Upper lobe of right lung (tissue), 1 donor: Measurements from ENCODE around the gene KCNQ2. TPM values are rescaled to one million over a fixed set of nuclear protein-coding genes. Genes with fewer than 3 reads are reported as not detected.
A peak's percentile ranks its signal among the peaks of the same experiment; 100 is the strongest.

Source experiments
- ATAC-seq: fragments of 200-7000 bp; cut with Tn5 transposase; one replicate; pipeline ENCODE4 v1.9.1; 2020; ENCODE audit warnings: mild to moderate bottlenecking, moderate library complexity
- DNase-seq: peaks from one replicate; pipeline ENCODE4 v3.0.0-alpha.2; 2020
- H3K27ac ChIP-seq: fragments of 200-600 bp; one replicate; pipeline ENCODE4 v1.8.0; 2022
- H3K27me3 ChIP-seq: fragments of 200-600 bp; one replicate; pipeline ENCODE4 v1.8.0; 2022; ENCODE audit warnings: mild to moderate bottlenecking
- H3K36me3 ChIP-seq: fragments of 200-600 bp; one replicate; pipeline ENCODE4 v1.8.0; 2022
- H3K4me1 ChIP-seq: fragments of 200-600 bp; one replicate; pipeline ENCODE4 v1.8.0; 2022
- H3K4me3 ChIP-seq: fragments of 200-600 bp; one replicate; pipeline ENCODE4 v1.8.0; 2022; ENCODE audit warnings: mild to moderate bottlenecking
- H3K9me3 ChIP-seq: fragments of 200-600 bp; one replicate; pipeline ENCODE4 v1.8.0; 2022
- intact Hi-C: fragments of 100-400 bp; cut with DNase I; formaldehyde crosslinking; loops from one replicate; pipeline ENCODE4 v1.11.0; 2022
- total RNA-seq: library from RNA; stranded (reverse); fragmentation: NEBNext Ultra II Directional; extraction: Animal tissue kit (Norgen Biotek cat#: 25700); gene quantifications from one replicate; pipeline ENCODE4 v1.2.1, GENCODE V29; 2021
- TF ChIP-seq, protein P1 (sequence below): fragments of 200-600 bp; IDR thresholded peaks from one replicate; pipeline ENCODE4 v1.8.0; 2022; ENCODE audit warnings: antibody characterized with exemption
- donor health status: DM: no; HTN: yes; CAD: no; lungs with severe emphysema.

The KCNQ2 gene
- total RNA-seq, 1 donor from 2014 or later, result not detected

DNA sequence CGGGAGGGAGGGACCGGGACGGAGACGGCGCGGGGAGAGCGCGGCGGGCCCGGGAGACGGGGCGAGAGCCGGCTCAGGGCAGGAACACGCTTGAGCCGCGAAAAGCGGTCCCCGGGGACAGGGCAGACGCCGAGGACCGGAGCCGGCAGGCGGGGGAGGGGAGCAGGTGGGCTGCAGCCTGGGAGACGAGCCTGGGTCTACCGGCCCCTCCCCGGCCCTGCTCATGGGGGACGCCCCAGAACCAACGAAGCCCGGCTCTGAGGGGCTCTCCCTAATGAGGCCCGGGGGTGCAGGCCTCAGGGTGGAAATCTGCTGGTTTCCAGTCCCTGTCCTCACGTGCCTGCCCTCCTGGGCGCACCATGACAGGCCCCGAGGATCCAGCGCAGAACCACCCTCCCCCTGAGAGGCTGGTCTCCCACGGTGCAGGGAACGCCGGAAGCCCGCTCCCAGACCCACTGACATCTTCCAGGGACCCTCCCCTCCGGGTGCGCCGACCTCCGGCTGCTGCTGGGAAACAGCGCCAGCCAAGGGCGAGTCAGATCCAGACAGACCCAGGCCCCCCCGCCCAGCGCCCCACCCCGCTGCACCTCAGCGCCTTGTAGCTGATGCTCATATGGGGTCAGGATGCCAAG is 27.0 kb upstream of the KCNQ2 start:
- no peak overlapping the region for H3K27ac ChIP-seq
- intact Hi-C loops, result no loop called here
- ATAC-seq, result no peak
- DNase-seq, result peak; percentile 62
- H3K4me1 ChIP-seq, result peaks cover 11% of the 10 kb centered on the region
- TF ChIP-seq, protein P1, sequence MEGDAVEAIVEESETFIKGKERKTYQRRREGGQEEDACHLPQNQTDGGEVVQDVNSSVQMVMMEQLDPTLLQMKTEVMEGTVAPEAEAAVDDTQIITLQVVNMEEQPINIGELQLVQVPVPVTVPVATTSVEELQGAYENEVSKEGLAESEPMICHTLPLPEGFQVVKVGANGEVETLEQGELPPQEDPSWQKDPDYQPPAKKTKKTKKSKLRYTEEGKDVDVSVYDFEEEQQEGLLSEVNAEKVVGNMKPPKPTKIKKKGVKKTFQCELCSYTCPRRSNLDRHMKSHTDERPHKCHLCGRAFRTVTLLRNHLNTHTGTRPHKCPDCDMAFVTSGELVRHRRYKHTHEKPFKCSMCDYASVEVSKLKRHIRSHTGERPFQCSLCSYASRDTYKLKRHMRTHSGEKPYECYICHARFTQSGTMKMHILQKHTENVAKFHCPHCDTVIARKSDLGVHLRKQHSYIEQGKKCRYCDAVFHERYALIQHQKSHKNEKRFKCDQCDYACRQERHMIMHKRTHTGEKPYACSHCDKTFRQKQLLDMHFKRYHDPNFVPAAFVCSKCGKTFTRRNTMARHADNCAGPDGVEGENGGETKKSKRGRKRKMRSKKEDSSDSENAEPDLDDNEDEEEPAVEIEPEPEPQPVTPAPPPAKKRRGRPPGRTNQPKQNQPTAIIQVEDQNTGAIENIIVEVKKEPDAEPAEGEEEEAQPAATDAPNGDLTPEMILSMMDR, result no peak
- H3K36me3 ChIP-seq, result no peaks in the 10 kb centered on the region
- peaks cover 40% of the 10 kb centered on the region for H3K27me3 ChIP-seq
- no peaks in the 10 kb centered on the region for H3K9me3 ChIP-seq
- H3K4me3 ChIP-seq, result peak overlapping the region; percentile 26

DNA sequence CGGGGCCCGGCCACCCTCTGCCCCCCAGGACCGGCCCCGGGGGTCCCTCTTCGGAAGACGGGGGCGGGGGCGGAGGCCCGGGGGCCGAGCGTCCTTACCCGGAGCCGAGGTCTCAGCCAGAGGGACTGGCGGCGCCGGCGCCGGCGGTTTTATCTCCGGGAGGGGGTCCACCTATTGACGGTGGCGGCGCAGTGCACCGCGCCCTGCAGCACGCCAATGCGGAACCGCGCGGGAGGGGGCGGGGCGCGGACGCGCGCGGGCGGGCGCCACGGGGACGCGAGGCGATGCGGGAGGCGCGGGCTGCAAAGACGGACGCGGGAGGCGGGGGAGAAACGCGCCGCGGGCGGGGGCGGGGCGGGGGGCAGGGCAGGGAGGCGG is 26.5 kb upstream of the KCNQ2 start, which contains the start of gene EEF1A2:
TSS of gene EEF1A2 (minus strand) at position 124 of the 378 bp plus-strand sequence. CDS start 1,320 bp downstream, outside the sequence.
- Histone ChIP-seq H3K4me1 (peaks cover 11% of the 10 kb centered on the region), H3K27me3 (peaks cover 40% of the 10 kb centered on the region), H3K4me3 (peak within 1 kb of the TSS; percentile 26), H3K36me3 (no peaks in the 10 kb centered on the region), H3K27ac (no peak within 1 kb of the TSS), H3K9me3 (no peaks in the 10 kb centered on the region)
- ATAC-seq (no peak), DNase-seq (peak; percentile 68)
- intact Hi-C loops, result no loop called here
- TF ChIP-seq, protein P1, result no peak

DNA sequence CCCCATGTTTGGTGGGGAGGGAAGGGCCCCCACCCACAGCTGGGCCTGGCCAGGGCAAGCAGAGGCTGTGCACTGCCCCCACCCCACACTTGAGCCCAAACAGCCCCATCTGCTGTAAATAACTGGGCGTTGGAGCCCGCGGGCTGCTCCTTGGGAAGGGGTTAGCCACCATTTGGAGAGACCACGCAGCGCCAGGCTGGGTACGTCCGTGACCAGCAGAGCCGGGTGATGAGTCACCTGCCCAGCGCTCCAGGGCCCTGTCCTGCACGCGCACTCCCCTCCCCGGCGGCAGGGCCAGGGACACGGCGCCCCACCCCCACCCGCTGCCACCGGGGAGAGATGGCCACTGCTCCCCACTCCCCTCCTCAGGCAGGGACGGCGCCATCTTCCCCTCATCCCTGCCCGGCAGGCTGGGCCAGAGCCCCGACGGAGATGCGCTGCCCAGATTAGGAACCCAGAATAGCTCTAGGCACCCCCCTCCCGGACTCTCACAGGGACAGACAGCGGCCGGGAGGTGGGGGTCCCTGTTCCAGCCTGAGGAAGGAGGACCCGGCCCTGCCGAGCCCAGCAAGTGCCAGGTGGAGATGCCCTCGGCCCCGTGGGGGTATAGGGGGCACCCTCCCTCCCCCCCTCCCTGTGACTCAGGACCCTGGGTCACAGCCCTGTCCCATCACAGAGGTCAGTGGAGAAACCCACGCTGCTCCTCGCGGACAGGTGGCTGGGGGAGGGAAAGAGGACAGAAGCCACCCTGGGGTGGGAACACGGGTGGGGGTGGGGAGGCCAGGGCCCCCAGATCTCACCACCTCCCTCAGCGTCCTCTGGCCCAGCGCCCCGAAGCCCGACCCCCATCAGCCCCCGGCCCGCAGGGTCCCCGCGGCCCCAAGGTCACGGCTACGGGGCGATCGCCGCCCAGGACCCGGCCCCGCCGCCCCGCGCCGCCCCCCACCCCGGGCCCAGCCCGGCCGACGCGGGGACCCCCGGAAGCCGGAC is 25.8 kb upstream of the KCNQ2 start:
- Histone ChIP-seq H3K4me1 (peaks cover 11% of the 10 kb centered on the region), H3K27ac (no peak overlapping the region), H3K36me3 (no peaks in the 10 kb centered on the region), H3K9me3 (no peaks in the 10 kb centered on the region), H3K4me3 (no peak overlapping the region), H3K27me3 (peaks cover 40% of the 10 kb centered on the region)
- ATAC-seq (peak; percentile 18), DNase-seq (peak; percentile 69)
- intact Hi-C loops, result no loop called here
- TF ChIP-seq, protein P1, result no peak

DNA sequence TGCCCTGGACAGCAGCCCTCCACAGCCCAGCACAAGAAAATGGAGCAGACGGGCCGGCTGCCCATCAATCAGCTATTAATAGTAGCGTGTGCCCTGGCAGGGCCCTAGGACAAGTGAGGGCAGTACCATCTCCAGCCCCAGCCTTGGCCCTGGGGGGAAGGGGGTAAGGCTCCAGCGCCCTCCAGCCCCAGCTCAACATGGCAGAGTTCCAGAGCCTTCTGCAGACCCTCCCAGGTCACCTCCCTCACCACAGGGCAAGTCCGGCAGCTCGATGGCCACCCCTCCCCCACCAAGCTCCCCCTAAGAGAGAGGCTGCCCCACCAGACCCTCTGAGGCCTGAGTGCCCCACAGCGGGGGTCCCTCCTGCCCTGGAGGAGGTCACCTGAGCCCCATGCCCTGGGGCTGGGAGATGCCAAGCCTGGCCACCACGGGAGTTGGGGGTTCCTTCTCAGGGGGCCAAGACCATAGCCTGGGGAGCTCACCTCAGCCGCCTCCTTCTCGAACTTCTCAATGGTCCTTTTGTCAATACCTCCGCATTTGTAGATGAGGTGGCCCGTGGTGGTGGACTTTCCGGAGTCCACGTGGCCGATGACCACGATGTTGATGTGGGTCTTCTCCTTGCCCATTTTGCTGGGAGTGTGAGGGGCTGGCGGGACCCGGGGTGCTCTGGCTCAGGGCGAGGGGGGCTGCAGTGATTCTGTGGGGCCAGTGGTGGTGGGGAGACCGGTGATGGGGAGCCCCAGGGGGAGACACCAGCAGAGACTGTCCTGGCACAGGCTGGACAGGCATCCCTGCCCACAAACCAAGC is 24.9 kb upstream of the KCNQ2 start:
- no peak for ATAC-seq

More for the DNA sequence above, 24.9 kb upstream of the KCNQ2 start:
- DNase-seq, result peak; percentile 57
- peaks cover 33% of the 10 kb centered on the region for H3K27me3 ChIP-seq
- intact Hi-C loops, result no loop called here
- no peaks in the 10 kb centered on the region for H3K36me3 ChIP-seq
- H3K9me3 ChIP-seq, result no peaks in the 10 kb centered on the region
- peaks cover 11% of the 10 kb centered on the region for H3K4me1 ChIP-seq
- no peak overlapping the region for H3K27ac ChIP-seq
- H3K4me3 ChIP-seq, result no peak overlapping the region
- TF ChIP-seq, protein P1, result no peak
